ENCODE data around the gene DCDC2C. TPM values are rescaled to one million over a fixed set of nuclear protein-coding genes. Genes with fewer than 3 reads are reported as not detected.

The DCDC2C gene
- total RNA-seq, 1 experiment from 2014 or later, result not detected

DNA sequence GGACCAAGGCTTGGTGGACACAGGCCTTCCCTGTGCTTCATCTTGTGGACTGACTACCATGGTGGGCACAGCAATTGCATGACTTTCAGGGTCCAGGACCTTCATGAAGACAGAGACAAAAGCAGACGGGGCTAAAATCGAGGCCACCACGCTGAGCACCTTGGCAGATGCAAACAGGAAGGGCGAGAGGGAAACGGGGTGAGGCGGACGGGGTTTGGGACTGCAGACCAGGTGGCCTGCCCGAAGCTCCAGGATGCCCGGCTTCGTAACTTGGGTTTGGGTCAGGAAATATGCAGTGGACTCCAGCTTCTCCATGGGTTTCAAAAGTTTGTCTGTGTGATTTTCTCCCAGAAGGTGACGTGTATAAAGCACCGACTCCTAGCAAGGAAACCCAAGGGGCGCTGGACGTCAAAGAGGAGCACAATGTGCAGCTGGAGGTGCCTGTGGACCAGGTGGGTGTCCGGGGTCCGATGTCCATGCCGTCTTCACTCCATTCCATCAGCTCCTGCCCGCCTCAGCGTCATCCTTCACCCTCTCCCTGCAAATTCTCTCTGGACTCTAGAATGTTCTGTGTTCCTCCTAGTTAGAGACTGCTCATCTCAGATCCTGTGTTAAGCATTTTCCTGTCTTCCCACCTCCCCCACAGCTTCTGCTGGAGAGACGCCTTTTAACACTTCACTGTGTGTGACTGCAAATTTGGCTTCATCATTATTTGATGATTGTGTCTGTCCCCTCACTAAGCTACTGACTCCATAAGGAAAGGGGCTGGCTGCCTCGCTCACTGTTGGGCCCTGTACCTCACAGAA is 65.8 kb downstream of the DCDC2C start:
- no peak for DNase-seq (ENCODE audit: extremely low read depth, low read depth)

- DNase-seq (ENCODE audit: extremely low read depth, low read depth), result no peak
These were observed 66.4 kb downstream of the DCDC2C start for GRCh38 chr2:3769766-3770165.

- DNase-seq (ENCODE audit: extremely low read depth, low read depth), result no peak
These were observed 67.5 kb downstream of the DCDC2C start for GRCh38 chr2:3770724-3771415.

DNA sequence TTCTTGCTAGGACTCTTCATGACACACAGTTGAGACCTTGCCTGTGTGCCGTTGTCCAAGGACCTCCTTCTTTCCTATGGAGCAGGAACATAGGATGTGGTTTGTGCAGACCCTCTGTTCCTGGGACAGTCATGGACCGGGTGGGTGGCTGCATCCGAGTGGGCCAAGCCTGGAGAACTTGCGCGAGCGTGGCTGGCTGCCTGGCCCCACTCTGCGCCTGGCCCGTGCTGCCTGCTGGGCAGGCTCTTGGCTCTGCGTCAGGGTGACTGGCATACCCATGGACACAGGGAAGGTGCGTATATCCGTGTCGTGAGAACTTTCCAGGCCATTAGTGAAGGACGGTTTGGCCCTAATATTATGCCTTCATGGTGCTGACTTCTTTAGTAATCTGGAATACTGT is 68.2 kb downstream of the DCDC2C start:
- no peak for DNase-seq (ENCODE audit: extremely low read depth, low read depth)

GRCh38 chr2:3774336-3774735 is 71.0 kb downstream of the DCDC2C start:
- DNase-seq (ENCODE audit: extremely low read depth, low read depth), result no peak

DNA sequence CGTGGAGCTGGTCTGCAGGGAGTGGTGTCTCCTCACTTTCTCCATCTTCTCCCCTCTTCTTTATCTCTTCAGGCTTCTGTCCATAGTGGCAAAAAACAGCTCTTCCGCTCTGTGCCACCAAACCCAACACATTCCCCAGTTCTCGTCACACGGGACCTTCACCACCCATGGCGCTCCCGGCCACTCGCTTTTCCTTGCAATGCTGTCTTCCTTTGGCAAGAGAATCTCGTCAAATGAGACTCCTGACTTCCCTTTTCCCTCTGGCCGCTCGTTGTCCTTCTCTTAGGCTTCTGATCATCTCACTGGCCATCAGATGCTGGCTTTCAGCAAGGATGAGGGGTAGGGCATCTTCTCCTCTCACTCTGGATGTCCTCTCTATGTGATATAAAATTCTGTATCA is 72.9 kb downstream of the DCDC2C start:
- DNase-seq (ENCODE audit: extremely low read depth, low read depth), result no peak

GRCh38 chr2:3777966-3778365 is 74.6 kb downstream of the DCDC2C start:
- no peak for DNase-seq (ENCODE audit: extremely low read depth, low read depth)

DNA sequence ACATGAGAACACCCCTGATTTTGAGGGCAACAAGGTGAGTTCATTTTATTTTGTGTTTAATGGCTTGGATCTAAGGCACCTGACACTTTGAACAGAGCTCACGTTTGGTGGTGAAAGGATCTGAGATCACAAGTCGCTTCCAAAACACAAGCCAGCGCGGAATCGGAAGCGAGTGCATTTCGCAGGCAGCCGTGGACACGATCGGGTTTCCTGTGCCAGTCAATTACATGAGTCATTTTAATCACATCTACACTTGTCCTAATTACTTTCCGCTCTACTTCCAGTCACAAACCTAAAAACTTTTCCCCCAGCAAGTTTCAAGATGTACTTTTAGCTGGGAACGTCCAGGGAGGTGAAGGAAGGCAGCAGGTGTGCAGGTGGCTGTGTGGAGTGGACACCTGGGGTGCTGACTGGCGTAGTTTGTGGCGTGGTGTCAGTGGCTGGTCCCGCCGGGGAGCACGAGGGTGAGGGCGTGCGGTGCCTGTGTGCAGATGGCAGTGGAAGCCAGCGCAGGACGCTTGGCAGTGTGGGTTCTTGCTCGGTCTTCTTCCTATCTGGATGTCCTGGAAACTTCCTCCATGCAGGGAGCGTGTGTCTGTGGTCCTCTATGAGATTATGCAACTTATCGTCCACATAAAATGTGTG is 75.6 kb downstream of the DCDC2C start:
- DNase-seq (ENCODE audit: extremely low read depth, low read depth), result no peak

DNA sequence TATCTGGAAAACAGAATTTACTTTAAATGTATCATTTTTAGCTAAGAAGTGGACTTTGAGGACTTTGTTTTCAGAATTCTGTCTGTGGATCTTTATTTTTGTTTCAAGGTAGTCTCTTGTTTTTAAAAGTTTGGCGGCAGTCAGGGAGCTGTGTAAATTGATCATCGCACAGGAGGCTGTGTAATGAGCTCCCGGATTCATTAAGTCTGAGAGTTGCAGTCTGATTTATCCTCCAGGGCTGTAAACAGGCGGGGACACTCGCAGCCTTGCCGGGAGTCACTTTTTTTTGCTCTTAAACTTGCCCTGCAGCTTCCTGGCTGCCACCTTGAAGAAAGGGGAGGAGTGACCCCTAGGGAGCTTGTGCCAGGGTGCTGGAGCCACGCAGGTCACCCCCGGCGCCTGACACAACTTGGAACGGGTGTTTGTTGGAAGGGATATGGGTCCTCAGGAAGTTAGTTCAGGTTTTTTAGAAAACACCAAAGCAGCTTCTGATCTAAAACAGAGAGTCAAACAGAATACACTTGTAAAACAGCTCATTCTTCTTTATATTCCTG is 76.2 kb downstream of the DCDC2C start:
- no peak for DNase-seq (ENCODE audit: extremely low read depth, low read depth)

DNA sequence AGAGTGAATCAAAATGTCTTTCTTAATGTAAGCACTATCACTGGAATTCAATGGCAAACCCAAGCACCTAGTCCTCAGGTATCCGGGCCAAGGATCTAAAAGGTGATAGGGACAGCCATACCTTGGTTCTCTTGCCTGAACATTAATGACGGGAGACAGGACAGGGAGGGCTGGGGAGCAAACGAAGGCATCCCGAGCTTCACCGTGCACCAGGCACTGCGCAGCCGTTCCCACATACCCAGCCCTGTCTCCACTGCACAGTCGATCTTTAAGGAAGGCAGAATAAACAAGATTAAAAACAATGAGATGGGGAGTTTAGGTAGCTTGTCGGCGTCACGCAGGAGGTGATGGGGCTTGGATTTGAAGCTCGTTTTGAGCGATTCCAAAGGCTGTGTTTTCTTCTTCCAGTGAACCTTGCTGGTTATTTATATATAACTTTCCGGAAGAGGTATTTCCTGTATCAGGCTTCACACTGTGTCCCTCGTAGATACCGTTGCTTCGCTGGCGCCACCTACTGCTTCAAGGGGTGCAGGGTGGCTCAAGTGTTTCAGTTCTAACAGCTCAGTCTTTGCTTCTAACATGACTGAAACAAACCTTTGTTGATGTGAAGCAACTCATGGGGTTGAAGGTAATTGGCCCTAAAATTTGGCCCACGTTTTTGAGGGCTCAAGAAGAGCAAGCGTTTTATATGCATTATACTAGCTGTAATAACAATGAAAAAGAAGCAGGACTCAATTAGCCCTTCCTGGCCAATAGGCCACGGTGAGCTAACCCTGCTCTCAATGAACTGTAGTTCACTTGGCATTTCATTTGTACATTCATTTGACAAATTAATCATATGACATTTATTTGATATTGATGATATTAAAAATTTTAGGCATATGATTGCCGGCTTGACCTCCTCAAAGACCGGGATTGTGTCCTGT is 77.4 kb downstream of the DCDC2C start:
- DNase-seq (ENCODE audit: extremely low read depth, low read depth), result peak; percentile 60

GRCh38 chr2:3784731-3785130 is 81.4 kb downstream of the DCDC2C start:
- DNase-seq (ENCODE audit: extremely low read depth, low read depth), result no peak

- DNase-seq (ENCODE audit: extremely low read depth, low read depth), result peak; percentile 11
These were observed 82.0 kb downstream of the DCDC2C start for GRCh38 chr2:3785220-3785889.

GRCh38 chr2:3785890-3786273 is 82.5 kb downstream of the DCDC2C start:
- DNase-seq (ENCODE audit: extremely low read depth, low read depth), result no peak

GRCh38 chr2:3787768-3788167 is 84.4 kb downstream of the DCDC2C start:
- no peak for DNase-seq (ENCODE audit: extremely low read depth, low read depth)

DNA sequence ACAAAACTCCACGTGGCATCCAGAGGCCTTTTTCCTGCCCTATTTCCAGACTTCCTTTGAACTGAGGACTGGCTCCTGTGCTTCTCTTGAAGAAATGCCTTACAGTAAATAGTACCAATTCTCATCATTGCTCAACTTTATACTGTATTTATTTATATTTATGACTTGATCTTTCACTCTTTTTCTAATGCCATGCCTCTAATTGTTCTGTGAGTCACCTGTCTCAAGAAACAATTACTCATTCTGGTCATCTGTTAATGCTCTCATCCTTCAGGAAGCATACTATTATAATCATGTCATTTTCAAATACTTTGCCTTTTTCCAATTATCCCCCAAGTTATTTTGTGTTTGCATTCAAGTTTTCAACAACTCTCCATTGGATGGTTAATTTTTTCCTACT is 85.9 kb downstream of the DCDC2C start:
- no peak for DNase-seq (ENCODE audit: extremely low read depth, low read depth)

DNA sequence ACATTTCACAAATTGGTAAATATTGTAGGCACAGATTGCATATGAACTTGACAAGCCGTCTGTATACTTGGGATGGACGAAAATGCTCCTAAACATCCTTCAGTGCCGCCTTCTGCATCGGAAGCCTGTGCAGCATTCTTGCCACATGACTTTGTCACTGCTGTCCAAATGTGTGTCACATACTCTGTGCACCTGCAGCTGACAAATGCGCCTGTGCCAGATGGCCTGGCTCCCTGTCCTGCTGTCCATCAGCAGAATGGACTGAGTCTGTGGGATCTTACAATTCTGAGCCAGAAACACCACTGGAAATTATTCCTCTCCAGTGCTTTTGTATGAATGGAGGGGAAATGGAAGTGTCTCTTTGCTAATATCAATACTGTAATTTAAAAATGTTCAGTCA is 89.9 kb downstream of the DCDC2C start:
- no peak for DNase-seq (ENCODE audit: extremely low read depth, low read depth)

DNA sequence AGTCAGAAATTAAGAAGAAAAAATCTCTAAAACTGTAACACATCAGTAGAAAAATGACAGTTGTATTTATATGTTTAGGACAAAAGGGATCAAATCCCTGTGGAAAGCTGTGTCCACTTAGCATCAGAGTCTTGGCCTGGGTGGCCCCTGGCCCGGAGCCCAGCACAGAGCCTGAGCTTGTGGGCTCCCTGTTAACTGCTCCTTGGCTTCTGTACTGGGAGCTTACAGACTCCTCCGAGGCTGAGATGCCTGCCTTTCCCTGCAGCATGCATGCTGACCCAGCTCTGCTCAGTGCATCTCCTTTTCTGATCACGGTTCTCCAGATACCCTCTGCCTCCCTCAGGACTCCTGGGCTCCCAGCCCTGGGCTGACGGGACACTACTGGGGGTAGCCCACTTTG is 98.1 kb downstream of the DCDC2C start:
- DNase-seq (ENCODE audit: extremely low read depth, low read depth), result no peak

- DNase-seq (ENCODE audit: extremely low read depth, low read depth), result peak; percentile 33
These were observed 102.0 kb downstream of the DCDC2C start for GRCh38 chr2:3805201-3805939.

DNA sequence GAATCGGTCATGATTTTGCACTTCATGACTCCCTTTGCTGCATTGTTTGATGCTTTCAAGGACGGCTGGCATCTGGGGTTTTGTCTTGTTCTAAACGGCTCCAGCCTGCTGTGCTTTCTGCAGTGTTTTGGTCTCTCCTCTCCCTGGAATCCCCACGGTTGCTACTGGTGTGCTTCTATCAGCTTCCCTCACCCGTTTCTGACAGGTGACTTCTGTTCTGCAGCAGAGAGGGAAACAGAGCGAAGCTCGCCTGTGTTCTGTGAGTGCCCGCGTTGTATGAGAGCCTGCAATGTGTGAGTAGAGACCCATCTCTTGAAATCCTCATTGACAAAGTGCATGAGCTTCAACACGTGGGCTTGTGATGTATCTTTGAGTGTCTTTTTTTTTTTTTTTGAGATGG is 102.8 kb downstream of the DCDC2C start:
- DNase-seq (ENCODE audit: extremely low read depth, low read depth), result no peak

All from NCI-H460 (cell line).